Kidney (tissue), 14 donors: ENCODE results near the gene EEF1AKMT3. TPM values are rescaled to one million over a fixed set of nuclear protein-coding genes. Genes with fewer than 3 reads are reported as not detected.

Source experiments
- DNase-seq, 5 donors: peaks; one replicate each; pipeline ENCODE4 v3.0.0-alpha.2; 2013 to 2020
- FAIRE-seq: peaks from 2 replicates; lab custom pipeline; 2012; peaks lifted over from hg19 to GRCh38; lab: Jason Lieb, UNC
- H3K27ac ChIP-seq, 2 donors: one replicate each; pipeline ENCODE4 v1.7.0; 2013; ENCODE audit warnings: low read depth in 2 of 2, low read length in 2 of 2, inconsistent platforms in 1 of 2
- H3K27me3 ChIP-seq: one replicate; pipeline ENCODE4 v1.7.1; 2013; ENCODE audit warnings: low read length, inconsistent platforms; ENCODE audit not compliant: control insufficient read depth, insufficient read depth
- H3K36me3 ChIP-seq, 3 donors: one replicate each; pipeline versions ENCODE4 v1.7.0 to v1.7.1; 2013; ENCODE audit warnings: low read length in 3 of 3, control low read depth in 1 of 3, inconsistent platforms in 1 of 3; ENCODE audit not compliant: insufficient read depth in 3 of 3, control insufficient read depth in 2 of 3
- H3K4me1 ChIP-seq, 3 donors: one replicate each; pipeline versions ENCODE4 v1.7.0 to v1.7.1; 2013; ENCODE audit warnings: low read length in 3 of 3, inconsistent platforms in 1 of 3, low read depth in 1 of 3; ENCODE audit not compliant: control insufficient read depth in 2 of 3, insufficient read depth in 2 of 3
- H3K4me3 ChIP-seq, 3 donors: one replicate each; pipeline versions ENCODE4 v1.7.0 to v1.8.1; 2013; ENCODE audit warnings: low read length in 3 of 3, control low read depth in 1 of 3, inconsistent platforms in 1 of 3
- H3K9ac ChIP-seq, 3 donors: one replicate each; pipeline versions ENCODE4 v1.7.0 to v1.7.1; 2013; ENCODE audit warnings: low read length in 3 of 3, control low read depth in 1 of 3, inconsistent platforms in 1 of 3
- H3K9me3 ChIP-seq, 3 donors: one replicate each; pipeline versions ENCODE4 v1.7.0 to v1.7.1; 2013; ENCODE audit warnings: low read length in 3 of 3, control low read depth in 1 of 3, inconsistent platforms in 1 of 3; ENCODE audit not compliant: control insufficient read depth in 2 of 3, insufficient read depth in 1 of 3
- CTCF ChIP-seq: IDR thresholded peaks from 3 replicates; pipeline ENCODE4 v1.5.1; 2012; ENCODE audit warnings: mild to moderate bottlenecking, moderate library complexity, borderline replicate concordance; ENCODE audit not compliant: insufficient read depth; ENCODE audit errors: extremely low read depth
- intact Hi-C: fragments of 100-400 bp; cut with DNase I; formaldehyde crosslinking; loops from one replicate; pipeline ENCODE4 v1.11.1; 2022
- polyA plus RNA-seq: library from polyadenylated mRNA; stranded (reverse); fragments of 350-450 nt; fragmentation: Illumina TruSeq; extraction: RNeasy Lipid Tissue Mini Kit (QIAGEN cat#74804); gene quantifications from one replicate; pipeline ENCODE4 v1.2.3, GENCODE V29; 2014; ENCODE audit warnings: low read depth, low replicate concordance; ENCODE audit not compliant: insufficient read depth
- total RNA-seq: library from RNA; stranded (reverse); fragmentation: NEBNext Ultra II Directional; extraction: Animal tissue kit (Norgen Biotek cat#: 25700); gene quantifications from one replicate; pipeline ENCODE4 v1.2.1, GENCODE V29; 2021
- donor health status: control.
- donor health status: control.
- donor health status: control.
- donor health status: control.
- donor health status: control.
- donor health status: DM: yes; HTN: yes; CAD: no.
- donor health status: Normal renal cell carcinoma (clear cell type).

Gene EEF1AKMT3
- total and polyA plus RNA-seq, 2 donors from 2014 or later: 10.4 to 15.3 TPM

- Histone ChIP-seq H3K4me1 (peaks cover 0 to 12% (median 0%) of the 10 kb centered on the region in 3 donors), H3K4me3 (no peak overlapping the region), H3K9me3 (no peaks in the 10 kb centered on the region), H3K27me3 (peaks cover 14% of the 10 kb centered on the region), H3K36me3 (no peaks in the 10 kb centered on the region), H3K9ac (no peak overlapping the region), H3K27ac (no peak overlapping the region)
- intact Hi-C loops: no loop called here
- TF ChIP-seq CTCF: no peak
- no peak for FAIRE-seq
- DNase-seq: peak in 1 of 5 donors; percentile 16
Observed at GRCh38 chr12:57729321-57729844, 43.0 kb upstream of the EEF1AKMT3 start.

- Histone ChIP-seq H3K4me3 (no peak overlapping the region), H3K27me3 (peaks cover 26% of the 10 kb centered on the region), H3K36me3 (no peaks in the 10 kb centered on the region), H3K4me1 (peaks cover 0 to 12% (median 0%) of the 10 kb centered on the region in 3 donors), H3K9me3 (no peaks in the 10 kb centered on the region), H3K27ac (no peak overlapping the region), H3K9ac (no peak overlapping the region)
- FAIRE-seq: no peak
- peak in 1 of 5 donors; percentile 26 for DNase-seq
- TF ChIP-seq CTCF: no peak
- intact Hi-C loops: no loop called here
Observed at GRCh38 chr12:57730336-57731067, 41.9 kb upstream of the EEF1AKMT3 start.

- peaks cover 0 to 14% (median 2%) of the 10 kb centered on the region in 3 donors for H3K4me1 ChIP-seq
- no peaks in the 10 kb centered on the region for H3K9me3 ChIP-seq
- TF ChIP-seq CTCF: no peak
- FAIRE-seq (no peak), DNase-seq (peak in 1 of 5 donors; percentile 13)
- no peaks in the 10 kb centered on the region for H3K36me3 ChIP-seq
- no peak overlapping the region for H3K9ac ChIP-seq
- intact Hi-C loops: no loop called here
- no peak overlapping the region for H3K4me3 ChIP-seq
- H3K27me3 ChIP-seq: peaks cover 31% of the 10 kb centered on the region
- no peak overlapping the region for H3K27ac ChIP-seq
Observed at GRCh38 chr12:57731411-57732080, 40.9 kb upstream of the EEF1AKMT3 start.
